Mucosa of descending colon (tissue), 3 donors: ENCODE data around the gene EFCAB5. TPM values are rescaled to one million over a fixed set of nuclear protein-coding genes. Genes with fewer than 3 reads are reported as not detected.
"Not testable (repeated sequence)": the region's sequence is repeated elsewhere in the genome, so short reads cannot be mapped to it uniquely, and the experiment has no call there.

Experiments
- ATAC-seq: fragments of 200-7000 bp; cut with Tn5 transposase; one replicate; pipeline ENCODE4 v1.9.1; 2020; ENCODE audit warnings: mild to moderate bottlenecking, moderate library complexity
- DNase-seq, 3 donors: peaks; one replicate each; pipeline ENCODE4 v3.0.0-alpha.2; 2020
- H3K36me3 ChIP-seq: fragments of 200-600 bp; one replicate; pipeline ENCODE4 v1.8.0; 2021; ENCODE audit warnings: low read depth, mild to moderate bottlenecking
- H3K4me1 ChIP-seq: fragments of 200-600 bp; one replicate; pipeline ENCODE4 v1.8.0; 2021; ENCODE audit warnings: low read depth, mild to moderate bottlenecking
- H3K4me3 ChIP-seq: fragments of 200-600 bp; one replicate; pipeline ENCODE4 v1.8.0; 2021; ENCODE audit warnings: mild to moderate bottlenecking
- H3K9me3 ChIP-seq: fragments of 200-600 bp; one replicate; pipeline ENCODE4 v1.8.0; 2021; ENCODE audit warnings: mild to moderate bottlenecking
- intact Hi-C, 2 donors: fragments of 100-400 bp; cut with DNase I in 1 of 2; cut with micrococcal nuclease in 1 of 2; formaldehyde crosslinking; loops; one replicate each; pipeline versions ENCODE4 v1.11.0 to v1.11.1; 2022; cut with DNase I, micrococcal nuclease
- total RNA-seq, 3 donors: library from RNA; stranded (reverse); fragmentation: NEBNext Ultra II Directional in 2 of 3; extraction: Animal tissue kit (Norgen Biotek cat#: 25700) in 2 of 3; gene quantifications; one replicate each; pipeline versions ENCODE4 v1.2.1 to v1.2.4, GENCODE V29; 2021 to 2023
- TF ChIP-seq, protein P1 (sequence below): fragments of 200-600 bp; IDR thresholded peaks from one replicate; pipeline ENCODE4 v1.8.0; 2022; ENCODE audit warnings: antibody characterized with exemption, mild to moderate bottlenecking
- donor health status: DM: no; HTN: no; CAD: no; lungs with moderate emphysema.
- donor health status: DM: no; HTN: no; CAD: no.
- donor health status: DM: no; HTN: yes; CAD: no.

EFCAB5 gene
- total RNA-seq, 3 donors from 2014 or later = 1.0 to 4.1 (median 2.4) TPM

- H3K4me1 ChIP-seq = no peaks in the 10 kb centered on the region
- TF ChIP-seq, protein P1, sequence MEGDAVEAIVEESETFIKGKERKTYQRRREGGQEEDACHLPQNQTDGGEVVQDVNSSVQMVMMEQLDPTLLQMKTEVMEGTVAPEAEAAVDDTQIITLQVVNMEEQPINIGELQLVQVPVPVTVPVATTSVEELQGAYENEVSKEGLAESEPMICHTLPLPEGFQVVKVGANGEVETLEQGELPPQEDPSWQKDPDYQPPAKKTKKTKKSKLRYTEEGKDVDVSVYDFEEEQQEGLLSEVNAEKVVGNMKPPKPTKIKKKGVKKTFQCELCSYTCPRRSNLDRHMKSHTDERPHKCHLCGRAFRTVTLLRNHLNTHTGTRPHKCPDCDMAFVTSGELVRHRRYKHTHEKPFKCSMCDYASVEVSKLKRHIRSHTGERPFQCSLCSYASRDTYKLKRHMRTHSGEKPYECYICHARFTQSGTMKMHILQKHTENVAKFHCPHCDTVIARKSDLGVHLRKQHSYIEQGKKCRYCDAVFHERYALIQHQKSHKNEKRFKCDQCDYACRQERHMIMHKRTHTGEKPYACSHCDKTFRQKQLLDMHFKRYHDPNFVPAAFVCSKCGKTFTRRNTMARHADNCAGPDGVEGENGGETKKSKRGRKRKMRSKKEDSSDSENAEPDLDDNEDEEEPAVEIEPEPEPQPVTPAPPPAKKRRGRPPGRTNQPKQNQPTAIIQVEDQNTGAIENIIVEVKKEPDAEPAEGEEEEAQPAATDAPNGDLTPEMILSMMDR = no peak
- no peak overlapping the region for H3K4me3 ChIP-seq
- DNase-seq (no peak), ATAC-seq (no peak)
- intact Hi-C loops = no loop called here
- H3K9me3 ChIP-seq = no peaks in the 10 kb centered on the region
- H3K36me3 ChIP-seq = no peaks in the 10 kb centered on the region
These were observed 7.2 kb downstream of the EFCAB5 start for GRCh38 chr17:29948448-29949215.

DNA sequence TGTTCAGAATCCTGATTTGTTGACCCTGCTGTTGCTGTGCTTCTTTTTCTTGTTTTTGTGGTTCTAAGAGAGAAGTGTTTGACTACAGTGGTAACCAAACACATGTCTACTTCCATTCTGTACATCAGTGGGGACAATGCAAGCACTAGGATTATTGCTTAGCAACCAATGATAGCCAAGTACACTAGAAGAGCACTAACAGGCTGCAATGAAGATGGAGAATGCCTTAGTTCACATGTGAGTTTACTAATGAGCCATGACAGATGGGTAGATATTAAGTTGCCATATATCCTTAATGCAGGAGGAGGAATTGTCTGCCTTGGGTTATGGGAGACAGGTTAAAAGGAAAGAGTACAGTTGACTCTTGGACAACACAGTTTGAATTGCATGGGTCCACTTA, 8.3 kb downstream of the EFCAB5 start:
- H3K36me3 ChIP-seq = no peaks in the 10 kb centered on the region
- DNase-seq = no peak
- H3K4me3 ChIP-seq = no peak overlapping the region
- intact Hi-C loops = no loop called here
- no peak for ATAC-seq
- no peaks in the 10 kb centered on the region for H3K4me1 ChIP-seq
- TF ChIP-seq, protein P1 = no peak
- H3K9me3 ChIP-seq = peaks cover 7% of the 10 kb centered on the region

DNA sequence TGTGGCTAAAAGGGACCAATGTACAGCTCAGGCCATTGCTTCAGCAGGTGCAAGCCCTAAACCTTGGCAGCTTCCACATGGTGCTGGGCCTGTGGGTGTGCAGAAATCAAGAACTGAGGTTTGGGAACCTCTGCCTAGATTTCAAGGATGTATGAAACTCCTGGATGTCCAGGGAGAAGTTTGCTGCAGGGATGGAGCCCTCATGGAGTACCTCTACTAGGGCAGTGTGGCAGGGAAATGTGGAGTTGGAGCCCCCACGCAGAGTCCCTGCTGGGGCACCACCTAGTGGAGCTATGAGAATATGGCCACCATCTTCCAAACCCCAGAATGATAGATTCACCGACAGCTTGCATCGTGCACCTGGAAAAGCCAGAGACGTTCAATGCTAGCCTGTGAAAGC, 13.0 kb downstream of the EFCAB5 start:
- intact Hi-C loops = no loop called here
- TF ChIP-seq, protein P1 = no peak
- Histone ChIP-seq H3K9me3 (peaks cover 9% of the 10 kb centered on the region), H3K4me1 (no peaks in the 10 kb centered on the region), H3K36me3 (no peaks in the 10 kb centered on the region), H3K4me3 (no peak overlapping the region)
- ATAC-seq (no peak), DNase-seq (no peak)

GRCh38 chr17:29956225-29956624, 14.8 kb downstream of the EFCAB5 start:
- H3K4me3 ChIP-seq = no peak overlapping the region
- DNase-seq = no peak
- no peak for ATAC-seq
- H3K36me3 ChIP-seq = no peaks in the 10 kb centered on the region
- no peaks in the 10 kb centered on the region for H3K4me1 ChIP-seq
- TF ChIP-seq, protein P1 = no peak
- peaks cover 9% of the 10 kb centered on the region for H3K9me3 ChIP-seq
- intact Hi-C loops = no loop called here

DNA sequence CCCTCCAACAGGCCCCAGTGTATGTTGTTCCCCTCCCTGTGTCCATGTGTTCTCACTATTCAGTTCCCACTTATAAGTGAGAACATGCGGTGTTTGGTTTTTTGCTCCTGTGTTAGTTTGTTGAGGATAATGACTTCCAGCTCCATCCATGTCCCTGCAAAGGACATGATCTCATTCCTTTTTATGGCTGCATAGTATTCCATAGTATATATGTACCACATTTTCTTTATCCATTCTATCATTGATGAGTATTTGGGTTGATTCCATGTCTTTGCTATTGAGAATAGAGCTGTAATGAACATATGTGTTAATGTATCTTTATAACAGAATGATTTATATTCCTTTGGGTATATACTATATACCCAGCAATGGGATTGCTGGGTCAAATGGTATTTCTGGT, 16.1 kb downstream of the EFCAB5 start:
- H3K4me3 ChIP-seq, H3K36me3 ChIP-seq, intact Hi-C loops, DNase-seq, H3K9me3 ChIP-seq, H3K4me1 ChIP-seq, ATAC-seq: not testable (repeated sequence)

GRCh38 chr17:29958947-29959657, 17.7 kb downstream of the EFCAB5 start:
- TF ChIP-seq, protein P1 = no peak
- no peaks in the 10 kb centered on the region for H3K36me3 ChIP-seq
- no peak for DNase-seq
- H3K9me3 ChIP-seq = peaks cover 7% of the 10 kb centered on the region
- H3K4me1 ChIP-seq = no peaks in the 10 kb centered on the region
- intact Hi-C loops = no loop called here
- no peak overlapping the region for H3K4me3 ChIP-seq
- no peak for ATAC-seq
